Liver (tissue), 9 donors: ENCODE data around the gene EIF4G1. TPM values are rescaled to one million over a fixed set of nuclear protein-coding genes. Genes with fewer than 3 reads are reported as not detected.

Source experiments
- DNase-seq: peaks from one replicate; pipeline ENCODE4 v3.0.0-alpha.2; 2017; ENCODE audit warnings: low spot score
- H3K27ac ChIP-seq, 2 donors: one replicate each; pipeline ENCODE4 v1.7.0; 2013; ENCODE audit warnings: inconsistent platforms in 2 of 2, low read length in 2 of 2, control low read depth in 1 of 2, low read depth in 1 of 2, mild to moderate bottlenecking in 1 of 2
- H3K27me3 ChIP-seq, 4 donors: one replicate each; pipeline versions ENCODE4 v1.6.1 to v1.7.0; 2013; ENCODE audit warnings: low read length in 3 of 4, inconsistent platforms in 1 of 4, mild to moderate bottlenecking in 1 of 4, moderate library complexity in 1 of 4; ENCODE audit not compliant: control insufficient read depth in 4 of 4, insufficient read depth in 4 of 4
- H3K36me3 ChIP-seq, 4 donors: one replicate each; pipeline versions ENCODE4 v1.6.1 to v1.7.0; 2013; ENCODE audit warnings: low read length in 3 of 4, mild to moderate bottlenecking in 3 of 4, low read depth in 1 of 4, moderate library complexity in 1 of 4; ENCODE audit not compliant: control insufficient read depth in 4 of 4, insufficient read depth in 3 of 4
- H3K4me1 ChIP-seq, 4 donors: one replicate each; pipeline versions ENCODE4 v1.6.1 to v1.7.0; 2013; ENCODE audit warnings: low read length in 3 of 4, mild to moderate bottlenecking in 3 of 4, moderate library complexity in 1 of 4; ENCODE audit not compliant: control insufficient read depth in 4 of 4, insufficient read depth in 4 of 4
- H3K4me3 ChIP-seq, 3 donors: one replicate each; pipeline versions ENCODE4 v1.6.1 to v1.7.0; 2013; ENCODE audit warnings: low read length in 3 of 3, control low read depth in 1 of 3, low read depth in 1 of 3, mild to moderate bottlenecking in 1 of 3
- H3K9ac ChIP-seq, 2 donors: one replicate each; pipeline ENCODE4 v1.7.0; 2013; ENCODE audit warnings: low read length in 2 of 2, mild to moderate bottlenecking in 2 of 2, moderate library complexity in 2 of 2, control low read depth in 1 of 2, low read depth in 1 of 2
- H3K9me3 ChIP-seq, 4 donors: one replicate each; pipeline versions ENCODE4 v1.6.1 to v1.7.0; 2013; ENCODE audit warnings: low read length in 3 of 4; ENCODE audit not compliant: control insufficient read depth in 4 of 4
- ATF3 ChIP-seq: IDR thresholded peaks from 2 replicates; pipeline ENCODE4 v1.6.1; 2016; ENCODE audit warnings: antibody characterized with exemption
- CTCF ChIP-seq: fragments of 150-350 bp; IDR thresholded peaks from 2 replicates; pipeline ENCODE4 v1.5.1; 2017; ENCODE audit warnings: improper control_type of control experiment, low read depth, low read length; ENCODE audit not compliant: missing input control
- GABPA ChIP-seq, 2 donors: IDR thresholded peaks in 1 of 2; conservative IDR thresholded peaks in 1 of 2; 2 replicates each; pipeline ENCODE4 v1.6.1; 2016; ENCODE audit warnings: antibody characterized with exemption in 2 of 2, mild to moderate bottlenecking in 1 of 2, moderate library complexity in 1 of 2
- HNF4A ChIP-seq, 2 donors: conservative IDR thresholded peaks; 2 replicates each; pipeline ENCODE4 v1.6.1; 2016; ENCODE audit warnings: antibody characterized with exemption in 2 of 2, mild to moderate bottlenecking in 2 of 2
- HNF4G ChIP-seq: IDR thresholded peaks from 2 replicates; pipeline ENCODE4 v1.6.1; 2016; ENCODE audit warnings: antibody characterized with exemption
- JUND ChIP-seq, 2 donors: IDR thresholded peaks; 2 replicates each; pipeline ENCODE4 v1.6.1; 2016; ENCODE audit warnings: antibody characterized with exemption in 2 of 2
- NR2F2 ChIP-seq: IDR thresholded peaks from 2 replicates; pipeline ENCODE4 v1.6.1; 2016; ENCODE audit warnings: antibody characterized with exemption
- RAD21 ChIP-seq, 2 donors: IDR thresholded peaks; 2 replicates each; pipeline ENCODE4 v1.6.1; 2016; ENCODE audit warnings: antibody characterized with exemption in 2 of 2, mild to moderate bottlenecking in 2 of 2
- REST ChIP-seq: IDR thresholded peaks from 2 replicates; pipeline ENCODE4 v1.6.1; 2016; ENCODE audit warnings: antibody characterized with exemption, mild to moderate bottlenecking
- RXRA ChIP-seq, 2 donors: IDR thresholded peaks; 2 replicates each; pipeline ENCODE4 v1.6.1; 2017 to 2018; ENCODE audit warnings: antibody characterized with exemption in 2 of 2, mild to moderate bottlenecking in 1 of 2
- SP1 ChIP-seq: IDR thresholded peaks from 2 replicates; pipeline ENCODE4 v1.6.1; 2018; ENCODE audit warnings: antibody characterized with exemption, mild to moderate bottlenecking
- YY1 ChIP-seq: IDR thresholded peaks from 2 replicates; pipeline ENCODE4 v1.6.1; 2016; ENCODE audit warnings: antibody characterized with exemption, mild to moderate bottlenecking
- WGBS: extraction: QIAGEN DNeasy Blood & Tissue Kit; methylation state at CpG from one replicate; pipeline ENCODE4 v1.1.7; 2013; 5-methylcytosine and 5-hydroxymethylcytosine counted together
- polyA plus RNA-seq, 2 donors: library from polyadenylated mRNA; stranded (reverse) in 1 of 2; unstranded in 1 of 2; fragments of 200-250 nt in 1 of 2; fragments of >200 nt in 1 of 2; fragmentation: Nextera tagmentation in 1 of 2; extraction: Ambion mirVana in 1 of 2; gene quantifications; one replicate each; pipeline versions ENCODE4 v1.2.1 to v1.2.3, GENCODE V29; 2013 to 2015
- total RNA-seq, 2 donors: library from RNA; depleted of rRNA; stranded (reverse); fragments of >200 nt; gene quantifications; one replicate each; pipeline ENCODE4 v1.2.3, GENCODE V29; 2014
- TF ChIP-seq, protein P1 (sequence below): IDR thresholded peaks from 2 replicates; pipeline ENCODE4 v1.6.1; 2016; ENCODE audit warnings: antibody characterized with exemption
- donor health status: healthy.
- donor health status: healthy.
- donor health status: healthy.
- donor health status: healthy.
- donor health status: healthy.

The EIF4G1 gene
- total and polyA plus RNA-seq, 4 donors = 140 to 329 (median 207) TPM

GRCh38 chr3:184360070-184360928 is 45.9 kb downstream of the EIF4G1 start:
- peaks cover 0 to 5% (median under 1%) of the 10 kb centered on the region in 4 donors for H3K36me3 ChIP-seq
- no peak overlapping the region for H3K9ac ChIP-seq
- no peak overlapping the region for H3K4me3 ChIP-seq
- no peak for TF ChIP-seq NR2F2
- TF ChIP-seq RAD21 (IDR thresholded peaks at IDR 0.05) = no peak
- TF ChIP-seq YY1 = no peak
- TF ChIP-seq, protein P1, sequence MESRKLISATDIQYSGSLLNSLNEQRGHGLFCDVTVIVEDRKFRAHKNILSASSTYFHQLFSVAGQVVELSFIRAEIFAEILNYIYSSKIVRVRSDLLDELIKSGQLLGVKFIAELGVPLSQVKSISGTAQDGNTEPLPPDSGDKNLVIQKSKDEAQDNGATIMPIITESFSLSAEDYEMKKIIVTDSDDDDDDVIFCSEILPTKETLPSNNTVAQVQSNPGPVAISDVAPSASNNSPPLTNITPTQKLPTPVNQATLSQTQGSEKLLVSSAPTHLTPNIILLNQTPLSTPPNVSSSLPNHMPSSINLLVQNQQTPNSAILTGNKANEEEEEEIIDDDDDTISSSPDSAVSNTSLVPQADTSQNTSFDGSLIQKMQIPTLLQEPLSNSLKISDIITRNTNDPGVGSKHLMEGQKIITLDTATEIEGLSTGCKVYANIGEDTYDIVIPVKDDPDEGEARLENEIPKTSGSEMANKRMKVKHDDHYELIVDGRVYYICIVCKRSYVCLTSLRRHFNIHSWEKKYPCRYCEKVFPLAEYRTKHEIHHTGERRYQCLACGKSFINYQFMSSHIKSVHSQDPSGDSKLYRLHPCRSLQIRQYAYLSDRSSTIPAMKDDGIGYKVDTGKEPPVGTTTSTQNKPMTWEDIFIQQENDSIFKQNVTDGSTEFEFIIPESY = no peak
- TF ChIP-seq JUND (IDR thresholded peaks at IDR 0.05) = no peak
- TF ChIP-seq SP1 = no peak
- no peak for TF ChIP-seq GABPA (IDR thresholded peaks at IDR 0.05 in 1 of 2, conservative IDR thresholded peaks at IDR 0.05 in 1 of 2)
- no peak for TF ChIP-seq ATF3
- no peak for TF ChIP-seq HNF4G
- no peak for TF ChIP-seq HNF4A (conservative IDR thresholded peaks at IDR 0.05)
- TF ChIP-seq REST = no peak
- no peak for TF ChIP-seq RXRA (IDR thresholded peaks at IDR 0.05)
- no peak for DNase-seq
- peaks cover 2 to 28% (median 11%) of the 10 kb centered on the region in 4 donors for H3K4me1 ChIP-seq
- H3K9me3 ChIP-seq = no peaks in the 10 kb centered on the region
- WGBS = 84% methylated on average over 12 of the region's 12 CpGs
- no peaks in the 10 kb centered on the region for H3K27me3 ChIP-seq
- no peak overlapping the region for H3K27ac ChIP-seq

DNA sequence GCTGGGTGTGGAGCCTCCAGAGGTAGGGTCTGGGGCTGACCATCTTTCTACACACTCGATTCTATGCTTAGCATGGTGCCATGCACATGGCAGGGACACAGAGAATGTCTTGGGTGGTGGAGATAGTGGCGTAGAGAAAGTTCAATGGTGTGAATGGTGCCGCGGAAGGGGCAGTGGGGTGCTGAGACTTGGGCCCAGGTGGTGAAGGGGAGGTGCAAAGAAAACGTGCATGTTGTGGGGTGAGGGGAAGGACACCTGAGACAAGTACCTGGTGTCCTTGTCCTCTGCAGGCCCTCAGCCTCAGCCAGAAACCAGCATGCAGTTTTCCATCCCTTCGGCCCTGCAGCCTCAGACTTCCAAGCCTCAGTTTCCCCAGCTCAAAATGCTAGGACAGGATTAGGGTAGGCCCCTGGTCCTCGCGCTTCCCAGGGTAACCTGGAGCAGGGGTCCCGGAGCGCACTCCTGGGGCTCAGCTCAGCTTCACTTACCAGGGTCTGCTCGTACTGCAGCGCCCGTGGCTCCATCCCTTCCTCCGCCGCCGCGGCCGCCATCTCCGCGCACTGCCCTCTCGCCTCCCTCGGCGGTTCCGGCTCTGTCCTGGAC is 46.6 kb downstream of the EIF4G1 start:
- TF ChIP-seq REST (no peak), CTCF (peak; percentile 0)
- Histone ChIP-seq H3K36me3 (peaks cover 0 to 6% (median under 1%) of the 10 kb centered on the region in 4 donors), H3K4me3 (peak overlapping the region; percentile 60 to 97 (median 88)), H3K4me1 (peaks cover 2 to 28% (median 11%) of the 10 kb centered on the region in 4 donors), H3K27me3 (no peaks in the 10 kb centered on the region), H3K9me3 (no peaks in the 10 kb centered on the region), H3K9ac (no peak overlapping the region), H3K27ac (peak overlapping the region in 1 of 2 donors; percentile 73)
- no peak for DNase-seq
- 14% methylated on average over 24 of the region's 24 CpGs for WGBS
